ENCODE results near the gene BMP7. TPM values are rescaled to one million over a fixed set of nuclear protein-coding genes. Genes with fewer than 3 reads are reported as not detected.

BMP7 gene
- total and polyA plus RNA-seq, 8 donors = 0.67 to 22.4 (median 16.2) TPM

DNA sequence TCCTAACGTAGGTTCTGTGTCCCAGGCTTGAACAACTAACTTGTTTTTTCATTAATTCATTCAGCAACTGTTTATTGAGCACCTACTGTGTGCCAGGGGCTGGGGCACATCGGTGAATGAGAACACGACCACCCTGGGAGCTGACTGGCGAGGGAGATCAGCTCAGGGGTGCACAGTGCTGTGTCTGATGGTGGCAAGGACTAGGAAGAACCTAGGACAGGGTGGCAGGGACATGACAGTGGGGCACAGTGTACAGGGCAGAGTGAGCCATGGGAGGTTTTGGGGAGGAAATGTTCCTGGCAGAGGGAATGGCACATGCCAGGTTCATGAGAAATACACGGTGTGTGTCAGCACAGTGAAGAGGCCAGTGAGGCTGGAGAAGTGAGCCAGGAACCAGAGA lies 76.7 kb downstream of the BMP7 start:
- DNase-seq = no peak
- Histone ChIP-seq H3K4me3 (no peak overlapping the region), H3K27me3 (no peaks in the 10 kb centered on the region), H3K36me3 (no peaks in the 10 kb centered on the region), H3K27ac (no peak overlapping the region), H3K9me3 (no peaks in the 10 kb centered on the region), H3K4me1 (no peaks in the 10 kb centered on the region)
- ATAC-seq = no peak
- TF ChIP-seq, protein P1, sequence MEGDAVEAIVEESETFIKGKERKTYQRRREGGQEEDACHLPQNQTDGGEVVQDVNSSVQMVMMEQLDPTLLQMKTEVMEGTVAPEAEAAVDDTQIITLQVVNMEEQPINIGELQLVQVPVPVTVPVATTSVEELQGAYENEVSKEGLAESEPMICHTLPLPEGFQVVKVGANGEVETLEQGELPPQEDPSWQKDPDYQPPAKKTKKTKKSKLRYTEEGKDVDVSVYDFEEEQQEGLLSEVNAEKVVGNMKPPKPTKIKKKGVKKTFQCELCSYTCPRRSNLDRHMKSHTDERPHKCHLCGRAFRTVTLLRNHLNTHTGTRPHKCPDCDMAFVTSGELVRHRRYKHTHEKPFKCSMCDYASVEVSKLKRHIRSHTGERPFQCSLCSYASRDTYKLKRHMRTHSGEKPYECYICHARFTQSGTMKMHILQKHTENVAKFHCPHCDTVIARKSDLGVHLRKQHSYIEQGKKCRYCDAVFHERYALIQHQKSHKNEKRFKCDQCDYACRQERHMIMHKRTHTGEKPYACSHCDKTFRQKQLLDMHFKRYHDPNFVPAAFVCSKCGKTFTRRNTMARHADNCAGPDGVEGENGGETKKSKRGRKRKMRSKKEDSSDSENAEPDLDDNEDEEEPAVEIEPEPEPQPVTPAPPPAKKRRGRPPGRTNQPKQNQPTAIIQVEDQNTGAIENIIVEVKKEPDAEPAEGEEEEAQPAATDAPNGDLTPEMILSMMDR (IDR thresholded peaks at IDR 0.05) = no peak
- intact Hi-C loops (cut with DNase I) = no loop called here

DNA sequence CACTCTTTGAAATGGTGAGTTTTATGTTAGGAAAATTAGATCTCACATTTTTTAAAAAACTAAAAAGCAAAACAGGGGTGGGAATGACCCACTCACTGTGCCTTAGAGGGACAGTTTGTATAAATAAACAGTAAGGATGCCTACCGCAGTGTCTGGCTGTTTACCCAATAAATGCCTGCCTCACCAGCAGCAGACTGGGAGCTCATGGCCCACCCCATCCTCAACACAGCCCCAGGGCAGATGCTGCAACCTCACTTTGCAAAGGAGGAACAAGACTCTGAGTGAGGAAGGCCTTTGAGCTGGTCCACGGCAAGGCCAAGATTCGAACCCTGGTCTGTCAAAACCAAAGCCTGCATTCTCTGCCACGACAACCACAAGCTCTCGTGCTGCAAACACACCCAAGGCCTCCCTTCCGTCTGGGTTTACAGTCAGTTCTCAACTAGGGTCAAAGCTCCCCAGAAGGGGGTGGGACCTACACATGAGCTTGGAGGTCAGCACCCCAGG lies 77.8 kb downstream of the BMP7 start:
- intact Hi-C loops (cut with DNase I) = no loop called here
- Histone ChIP-seq H3K4me1 (no peaks in the 10 kb centered on the region), H3K27ac (no peak overlapping the region), H3K27me3 (no peaks in the 10 kb centered on the region), H3K36me3 (no peaks in the 10 kb centered on the region), H3K4me3 (no peak overlapping the region), H3K9me3 (no peaks in the 10 kb centered on the region)
- DNase-seq (no peak), ATAC-seq (no peak)
- TF ChIP-seq, protein P1 (IDR thresholded peaks at IDR 0.05) = no peak

DNA sequence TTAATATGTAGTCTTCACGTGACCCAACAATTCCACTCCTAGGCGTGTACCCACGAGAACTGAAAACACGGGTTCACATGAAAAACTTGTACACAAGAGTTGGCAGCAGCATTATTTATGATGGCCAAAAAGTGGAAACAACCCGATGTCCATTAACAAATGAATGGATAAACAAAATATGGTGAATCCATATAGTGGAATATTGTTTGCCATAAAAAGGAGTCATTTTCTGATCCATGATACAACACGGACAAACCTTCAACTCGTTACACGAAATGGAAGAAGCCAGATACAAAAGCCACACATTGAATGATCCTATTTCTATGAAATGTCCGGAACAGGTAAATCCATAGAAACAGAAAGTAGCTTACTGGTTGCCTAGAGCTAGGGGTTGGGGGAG lies 78.4 kb downstream of the BMP7 start:
- TF ChIP-seq, protein P1 (IDR thresholded peaks at IDR 0.05) = no peak
- H3K4me3 ChIP-seq = no peak overlapping the region
- intact Hi-C loops (cut with DNase I) = no loop called here
- H3K9me3 ChIP-seq = no peaks in the 10 kb centered on the region
- no peaks in the 10 kb centered on the region for H3K4me1 ChIP-seq
- ATAC-seq = no peak
- DNase-seq = no peak
- no peaks in the 10 kb centered on the region for H3K27me3 ChIP-seq
- no peak overlapping the region for H3K27ac ChIP-seq
- H3K36me3 ChIP-seq = no peaks in the 10 kb centered on the region

DNA sequence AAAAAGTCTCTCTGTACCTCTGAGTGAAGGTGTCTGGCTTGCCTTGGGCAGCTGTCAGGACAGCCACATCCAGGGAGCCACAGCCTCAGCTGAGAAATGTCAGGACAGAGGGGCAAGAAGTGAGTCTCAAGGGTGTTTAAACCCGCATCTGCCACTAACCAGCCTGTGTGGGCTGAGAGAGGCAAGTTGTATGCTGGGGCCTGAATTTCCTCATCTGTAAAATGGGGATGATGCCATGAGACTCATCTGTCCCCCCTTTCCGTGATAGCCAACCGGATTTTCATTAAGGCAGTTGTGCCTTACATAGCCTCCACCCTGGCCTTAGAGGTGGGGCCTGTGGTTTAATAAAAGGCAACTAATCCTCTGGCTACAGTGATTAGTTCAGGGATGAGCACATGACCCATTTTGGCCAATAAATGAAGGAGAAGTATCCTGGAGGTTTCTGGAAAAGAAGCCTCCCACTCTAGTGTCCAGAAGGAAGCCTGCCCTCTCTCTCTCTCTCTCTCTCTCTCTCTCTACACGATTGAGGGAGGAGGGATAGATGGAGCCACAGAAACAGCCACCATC lies 79.3 kb downstream of the BMP7 start:
- intact Hi-C loops (cut with DNase I) = no loop called here
- Histone ChIP-seq H3K4me1 (no peaks in the 10 kb centered on the region), H3K27me3 (peaks cover 0 to 2% of the 10 kb centered on the region in 2 donors), H3K4me3 (no peak overlapping the region), H3K36me3 (no peaks in the 10 kb centered on the region), H3K9me3 (no peaks in the 10 kb centered on the region), H3K27ac (no peak overlapping the region)
- no peak for ATAC-seq
- no peak for DNase-seq
- TF ChIP-seq, protein P1 (IDR thresholded peaks at IDR 0.05) = no peak

DNA sequence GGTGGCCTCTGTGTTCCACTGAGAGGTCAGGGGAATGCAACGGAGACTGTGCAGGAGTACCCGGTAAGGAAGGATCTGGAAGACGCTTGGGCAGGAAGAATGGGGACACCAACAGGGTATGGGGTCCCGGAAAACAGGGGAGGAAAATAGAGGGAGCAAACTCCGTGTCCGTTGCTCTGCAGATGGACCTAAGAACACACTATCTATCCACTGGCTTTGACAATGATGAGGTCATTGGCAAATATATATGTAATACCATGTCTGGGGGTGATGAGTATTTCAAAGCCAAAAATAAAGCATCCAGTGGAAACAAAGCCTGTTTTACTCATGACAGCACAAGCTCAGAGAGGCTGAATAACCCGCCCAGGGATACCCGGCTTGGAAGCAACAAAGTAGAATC lies 80.2 kb downstream of the BMP7 start:
- TF ChIP-seq, protein P1 (IDR thresholded peaks at IDR 0.05) = no peak
- no peak for ATAC-seq
- intact Hi-C loops (cut with DNase I) = no loop called here

More for the DNA sequence above, 80.2 kb downstream of the BMP7 start:
- Histone ChIP-seq H3K36me3 (no peaks in the 10 kb centered on the region), H3K4me3 (no peak overlapping the region), H3K27me3 (peaks cover 0 to 10% of the 10 kb centered on the region in 2 donors), H3K9me3 (no peaks in the 10 kb centered on the region), H3K4me1 (no peaks in the 10 kb centered on the region), H3K27ac (no peak overlapping the region)
- no peak for DNase-seq

All from left lung (tissue), 10 donors.